Sigmoid colon (tissue), 4 donors: ENCODE results near the gene MRPS33.
"Not testable (repeated sequence)": the region's sequence is repeated elsewhere in the genome, so short reads cannot be mapped to it uniquely, and the experiment has no call there.

ENCODE experiments used
- POLR2AphosphoS5 ChIP-seq, 4 donors: sonication (generic); formaldehyde crosslinking; IDR thresholded peaks; one replicate each; pipeline ENCODE4 v1.6.1; 2017; ENCODE audit warnings: antibody characterized with exemption in 4 of 4
- TF ChIP-seq, protein P1 (sequence below), 4 experiments: fragments of 450-650 bp in 3 of 4; fragments of 200-600 bp in 1 of 4; IDR thresholded peaks; one replicate each; pipeline ENCODE4 v1.5.1; 2016 to 2019; ENCODE audit warnings: antibody characterized with exemption in 4 of 4, mild to moderate bottlenecking in 3 of 4, moderate library complexity in 2 of 4

DNA sequence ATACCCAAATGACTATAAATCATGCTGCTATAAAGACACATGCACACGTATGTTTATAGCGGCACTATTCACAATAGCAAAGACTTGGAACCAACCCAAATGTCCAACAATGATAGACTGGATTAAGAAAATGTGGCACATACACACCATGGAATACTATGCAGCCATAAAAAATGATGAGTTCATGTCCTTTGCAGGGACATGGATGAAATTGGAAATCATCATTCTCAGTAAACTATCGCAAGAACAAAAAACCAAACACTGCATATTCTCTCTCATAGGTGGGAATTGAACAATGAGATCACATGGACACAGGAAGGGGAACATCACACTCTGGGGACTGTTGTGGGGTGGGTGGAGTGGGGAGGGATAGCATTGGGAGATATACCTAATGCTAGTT is 23.3 kb upstream of the MRPS33 start:
- TF ChIP-seq POLR2AphosphoS5 (IDR thresholded peaks at IDR 0.05) = not testable (repeated sequence)
- TF ChIP-seq, protein P1, sequence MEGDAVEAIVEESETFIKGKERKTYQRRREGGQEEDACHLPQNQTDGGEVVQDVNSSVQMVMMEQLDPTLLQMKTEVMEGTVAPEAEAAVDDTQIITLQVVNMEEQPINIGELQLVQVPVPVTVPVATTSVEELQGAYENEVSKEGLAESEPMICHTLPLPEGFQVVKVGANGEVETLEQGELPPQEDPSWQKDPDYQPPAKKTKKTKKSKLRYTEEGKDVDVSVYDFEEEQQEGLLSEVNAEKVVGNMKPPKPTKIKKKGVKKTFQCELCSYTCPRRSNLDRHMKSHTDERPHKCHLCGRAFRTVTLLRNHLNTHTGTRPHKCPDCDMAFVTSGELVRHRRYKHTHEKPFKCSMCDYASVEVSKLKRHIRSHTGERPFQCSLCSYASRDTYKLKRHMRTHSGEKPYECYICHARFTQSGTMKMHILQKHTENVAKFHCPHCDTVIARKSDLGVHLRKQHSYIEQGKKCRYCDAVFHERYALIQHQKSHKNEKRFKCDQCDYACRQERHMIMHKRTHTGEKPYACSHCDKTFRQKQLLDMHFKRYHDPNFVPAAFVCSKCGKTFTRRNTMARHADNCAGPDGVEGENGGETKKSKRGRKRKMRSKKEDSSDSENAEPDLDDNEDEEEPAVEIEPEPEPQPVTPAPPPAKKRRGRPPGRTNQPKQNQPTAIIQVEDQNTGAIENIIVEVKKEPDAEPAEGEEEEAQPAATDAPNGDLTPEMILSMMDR (IDR thresholded peaks at IDR 0.05) = not testable (repeated sequence)
